MM.1S (cell line): ENCODE measurements around the gene LRRC45.

Source experiments
- DNase-seq: peaks from one replicate; pipeline ENCODE4 v3.0.0-alpha.2; 2015
- H2AFZ ChIP-seq: fragments of 300-600 bp; sonication (generic); 2 replicates; pipeline ENCODE4 v1.6.0; 2016; ENCODE audit warnings: antibody characterized with exemption, low read length
- H3F3A ChIP-seq: fragments of 300-600 bp; sonication (generic); 2 replicates; pipeline ENCODE4 v1.6.1; 2016; ENCODE audit warnings: mild to moderate bottlenecking, antibody characterized with exemption, low read length, moderate library complexity, mixed read lengths; ENCODE audit not compliant: insufficient read depth
- H3K27ac ChIP-seq: fragments of 300-600 bp; sonication (generic); 2 replicates; pipeline ENCODE4 v1.5.1; 2016; ENCODE audit warnings: mild to moderate bottlenecking, low read length
- H3K27me3 ChIP-seq: fragments of 300-600 bp; sonication (generic); replicated peaks from 2 replicates; pipeline ENCODE4 v1.6.0; 2016; ENCODE audit warnings: low read length; ENCODE audit not compliant: insufficient read depth
- H3K36me3 ChIP-seq: fragments of 300-600 bp; sonication (generic); replicated peaks from 2 replicates; pipeline ENCODE4 v1.6.1; 2016; ENCODE audit warnings: mild to moderate bottlenecking, low read length, mixed read lengths; ENCODE audit not compliant: insufficient read depth
- H3K4me1 ChIP-seq: fragments of 300-600 bp; sonication (generic); 2 replicates; pipeline ENCODE4 v1.6.1; 2016; ENCODE audit warnings: low read length, mixed read lengths
- H3K4me2 ChIP-seq: fragments of 300-600 bp; sonication (generic); 2 replicates; pipeline ENCODE4 v1.6.0; 2016; ENCODE audit warnings: low read depth, low read length
- H3K4me3 ChIP-seq: fragments of 300-600 bp; sonication (generic); 2 replicates; pipeline ENCODE4 v1.5.1; 2016; ENCODE audit warnings: low read length, mixed read lengths
- H3K79me2 ChIP-seq: fragments of 300-600 bp; sonication (generic); 2 replicates; pipeline ENCODE4 v1.6.1; 2016; ENCODE audit warnings: mixed run types, low read length, mixed read lengths
- H3K9ac ChIP-seq: fragments of 300-600 bp; sonication (generic); 2 replicates; pipeline ENCODE4 v1.6.1; 2016; ENCODE audit warnings: low read length, mixed read lengths
- H3K9me2 ChIP-seq: fragments of 300-600 bp; sonication (generic); replicated peaks from 2 replicates; pipeline ENCODE4 v1.6.1; 2016; ENCODE audit warnings: mild to moderate bottlenecking, low read length, mixed read lengths; ENCODE audit not compliant: insufficient read depth
- H3K9me3 ChIP-seq: fragments of 300-600 bp; sonication (generic); replicated peaks from 2 replicates; pipeline ENCODE4 v1.6.1; 2016; ENCODE audit warnings: mild to moderate bottlenecking, low read length, mixed read lengths; ENCODE audit not compliant: insufficient read depth
- H4K20me1 ChIP-seq: fragments of 300-600 bp; sonication (generic); 2 replicates; pipeline ENCODE4 v1.6.1; 2016; ENCODE audit warnings: mild to moderate bottlenecking, low read length, moderate library complexity, mixed read lengths; ENCODE audit not compliant: insufficient read depth
- EZH2 ChIP-seq: fragments of 300-600 bp; sonication (generic); optimal IDR thresholded peaks from 2 replicates; pipeline ENCODE3; 2017; ENCODE audit warnings: low read depth, mild to moderate bottlenecking, antibody characterized with exemption, low read length, mixed read lengths
- EZH2phosphoT487 ChIP-seq: fragments of 300-600 bp; sonication (generic); IDR thresholded peaks from 2 replicates; pipeline ENCODE4 v1.6.1; 2018; ENCODE audit warnings: antibody characterized with exemption, low read length
- TF ChIP-seq, protein P1 (sequence below): fragments of 300-600 bp; sonication (generic); IDR thresholded peaks from 2 replicates; pipeline ENCODE4 v1.5.1; 2016; ENCODE audit warnings: antibody characterized with exemption, low read length, mixed read lengths

Gene LRRC45

DNA sequence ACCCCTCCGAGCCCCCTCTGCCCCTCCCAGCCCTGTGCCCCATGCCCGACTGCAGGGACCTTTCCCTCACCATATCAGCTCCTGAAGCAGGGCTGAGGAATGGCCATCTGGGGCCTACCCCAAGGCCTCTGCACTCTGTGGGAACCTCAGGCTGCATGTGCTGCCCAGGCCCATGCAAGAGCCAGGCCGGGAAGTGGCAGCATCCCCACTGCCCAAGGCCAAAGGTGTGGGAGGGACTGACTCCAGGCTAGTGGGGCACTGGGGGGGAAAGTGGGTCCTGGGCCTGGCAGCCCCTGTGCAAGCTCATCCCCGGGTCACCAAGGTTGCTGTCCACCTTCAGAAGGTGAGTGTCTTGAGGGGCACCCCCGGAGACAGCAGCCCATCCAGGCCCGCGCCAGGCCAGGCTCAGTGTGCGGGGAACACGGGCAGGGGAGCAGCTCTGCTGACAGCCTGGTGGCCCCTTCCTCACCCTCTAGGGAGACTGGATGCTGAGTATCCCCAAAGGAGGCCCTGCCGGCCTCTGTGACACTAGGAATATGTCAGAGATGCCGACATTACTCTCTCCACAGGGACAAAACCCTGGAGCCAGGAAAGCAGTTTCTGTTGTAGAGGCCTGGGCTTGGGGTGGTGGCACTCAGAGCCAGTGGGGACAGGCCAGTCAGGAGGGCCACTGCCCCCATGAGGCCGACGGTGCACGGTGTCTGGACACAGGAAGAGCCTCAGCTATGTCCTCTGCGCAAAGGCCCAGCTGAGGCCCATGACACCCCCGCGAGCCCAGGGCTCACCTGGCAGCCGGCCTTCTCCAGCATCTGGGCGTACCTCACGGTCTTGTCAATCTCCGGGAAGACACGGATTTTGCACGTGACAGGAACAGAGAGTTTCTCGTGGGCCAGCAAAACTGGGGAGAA lies 39.2 kb downstream of the LRRC45 start:
- no peaks in the 10 kb centered on the region for H3K9me2 ChIP-seq
- no peak overlapping the region for H2AFZ ChIP-seq
- H3K79me2 ChIP-seq = peaks cover 30% of the 10 kb centered on the region
- no peaks in the 10 kb centered on the region for H3K9me3 ChIP-seq
- H3K4me1 ChIP-seq = peaks cover 12% of the 10 kb centered on the region
- no peak overlapping the region for H3K9ac ChIP-seq
- H3F3A ChIP-seq = peaks cover 15% of the 10 kb centered on the region
- no peak for DNase-seq
- H3K4me2 ChIP-seq = no peak overlapping the region
- H3K4me3 ChIP-seq = no peak overlapping the region
- H4K20me1 ChIP-seq = peaks cover 3% of the 10 kb centered on the region; the same call in 1 of the 2 replicates
- H3K27ac ChIP-seq = no peak overlapping the region
- TF ChIP-seq, protein P1, sequence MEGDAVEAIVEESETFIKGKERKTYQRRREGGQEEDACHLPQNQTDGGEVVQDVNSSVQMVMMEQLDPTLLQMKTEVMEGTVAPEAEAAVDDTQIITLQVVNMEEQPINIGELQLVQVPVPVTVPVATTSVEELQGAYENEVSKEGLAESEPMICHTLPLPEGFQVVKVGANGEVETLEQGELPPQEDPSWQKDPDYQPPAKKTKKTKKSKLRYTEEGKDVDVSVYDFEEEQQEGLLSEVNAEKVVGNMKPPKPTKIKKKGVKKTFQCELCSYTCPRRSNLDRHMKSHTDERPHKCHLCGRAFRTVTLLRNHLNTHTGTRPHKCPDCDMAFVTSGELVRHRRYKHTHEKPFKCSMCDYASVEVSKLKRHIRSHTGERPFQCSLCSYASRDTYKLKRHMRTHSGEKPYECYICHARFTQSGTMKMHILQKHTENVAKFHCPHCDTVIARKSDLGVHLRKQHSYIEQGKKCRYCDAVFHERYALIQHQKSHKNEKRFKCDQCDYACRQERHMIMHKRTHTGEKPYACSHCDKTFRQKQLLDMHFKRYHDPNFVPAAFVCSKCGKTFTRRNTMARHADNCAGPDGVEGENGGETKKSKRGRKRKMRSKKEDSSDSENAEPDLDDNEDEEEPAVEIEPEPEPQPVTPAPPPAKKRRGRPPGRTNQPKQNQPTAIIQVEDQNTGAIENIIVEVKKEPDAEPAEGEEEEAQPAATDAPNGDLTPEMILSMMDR = no peak
- TF ChIP-seq EZH2 (no peak), EZH2phosphoT487 (no peak)
- no peaks in the 10 kb centered on the region for H3K27me3 ChIP-seq
- 0 out of 2 replicates have a peak, but pooled peaks cover 4% of the 10 kb centered on the region for H3K36me3 ChIP-seq

DNA sequence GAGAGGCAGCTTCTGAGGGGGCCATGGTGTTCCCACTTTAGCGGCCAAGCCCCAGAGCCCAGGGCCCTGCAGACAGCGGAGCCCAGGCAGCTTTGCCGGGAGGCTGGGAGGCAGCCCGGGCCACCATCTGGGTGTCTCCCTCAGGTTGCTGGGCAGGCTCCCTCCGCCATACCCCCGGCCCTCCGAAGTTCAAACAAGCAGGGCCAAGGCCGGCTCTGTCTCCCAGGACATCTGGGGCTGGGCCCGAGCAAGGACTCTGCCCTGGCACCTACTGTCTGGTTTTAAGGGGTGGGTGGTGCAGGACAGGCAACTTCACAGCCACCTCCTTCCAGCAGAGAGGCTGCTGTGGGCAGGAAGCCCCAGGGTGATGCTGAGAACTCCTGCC lies 39.9 kb downstream of the LRRC45 start:
- Histone ChIP-seq H3K4me2 (no peak overlapping the region), H3K4me1 (peaks cover 12% of the 10 kb centered on the region), H3K9ac (no peak overlapping the region), H4K20me1 (peaks cover 3% of the 10 kb centered on the region; the same call in 1 of the 2 replicates), H3K9me2 (no peaks in the 10 kb centered on the region), H3K27ac (no peak overlapping the region), H3K36me3 (0 out of 2 replicates have a peak, but pooled peaks cover 4% of the 10 kb centered on the region), H2AFZ (no peak overlapping the region), H3K27me3 (no peaks in the 10 kb centered on the region), H3K4me3 (no peak overlapping the region), H3K79me2 (peaks cover 30% of the 10 kb centered on the region), H3K9me3 (no peaks in the 10 kb centered on the region), H3F3A (peaks cover 15% of the 10 kb centered on the region)
- DNase-seq = no peak
- TF ChIP-seq EZH2phosphoT487 = no peak
- TF ChIP-seq, protein P1 = no peak
- no peak for TF ChIP-seq EZH2

DNA sequence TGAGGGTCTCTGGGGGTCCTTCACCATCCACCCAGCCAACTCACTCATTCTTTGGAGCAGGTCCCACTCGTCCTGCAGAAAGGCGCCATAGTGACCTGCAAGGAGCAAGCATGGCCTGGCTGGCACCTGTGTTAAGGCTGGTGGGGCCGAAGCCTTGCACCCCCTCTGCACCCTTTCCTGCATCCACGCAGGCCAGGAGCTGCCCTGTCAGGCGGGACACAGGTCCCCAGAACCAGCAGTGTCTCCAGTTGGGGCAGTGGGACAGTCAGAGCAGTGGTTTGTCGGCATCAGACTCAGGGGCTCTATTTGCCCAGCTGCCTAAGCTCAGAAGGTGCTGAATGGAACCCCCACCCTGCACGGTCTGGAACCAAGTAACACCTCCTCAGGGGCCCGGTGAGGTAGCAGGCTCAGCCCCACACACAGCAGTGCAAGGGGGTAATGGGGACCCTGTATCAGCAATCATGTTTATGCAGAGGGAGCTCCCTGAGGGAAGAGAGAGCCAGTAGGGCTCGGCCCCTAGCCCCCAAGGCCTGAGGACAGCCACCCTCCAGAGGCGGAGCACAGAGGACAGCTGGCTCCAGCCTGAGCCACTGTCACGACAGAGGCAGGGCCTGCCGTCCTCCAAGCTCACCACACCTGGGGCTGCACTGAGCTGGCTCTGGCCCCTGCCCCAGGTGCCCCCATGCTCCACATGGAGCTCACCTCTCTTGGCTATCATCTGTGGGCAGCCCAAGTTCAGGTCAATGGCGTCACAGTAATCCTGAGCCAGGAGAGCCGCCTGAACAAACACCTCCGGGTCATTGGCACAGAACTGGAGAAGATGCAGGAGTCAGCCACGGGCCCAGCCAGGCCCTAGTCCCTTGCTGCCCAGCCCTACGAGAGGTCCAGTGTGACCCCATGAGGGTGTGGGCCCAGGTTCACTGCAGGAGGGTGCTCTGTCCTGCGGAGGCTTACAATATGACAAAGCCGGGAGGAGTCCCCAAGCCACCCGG lies 40.6 kb downstream of the LRRC45 start:
- Histone ChIP-seq H3K36me3 (0 out of 2 replicates have a peak, but pooled peaks cover 4% of the 10 kb centered on the region), H4K20me1 (peaks cover 3% of the 10 kb centered on the region; the same call in 1 of the 2 replicates), H3K9me3 (no peaks in the 10 kb centered on the region), H3K79me2 (peaks cover 30% of the 10 kb centered on the region), H3K9ac (peak overlapping the region; percentile 93; the same call in 1 of the 2 replicates), H2AFZ (no peak overlapping the region), H3K27ac (peak overlapping the region; percentile 70; the same call in 1 of the 2 replicates), H3K27me3 (no peaks in the 10 kb centered on the region), H3K4me1 (peaks cover 12% of the 10 kb centered on the region), H3K4me3 (peak overlapping the region; percentile 96; the same call in 1 of the 2 replicates), H3K4me2 (peak overlapping the region; percentile 99), H3K9me2 (no peaks in the 10 kb centered on the region), H3F3A (peaks cover 15% of the 10 kb centered on the region)
- TF ChIP-seq EZH2 (no peak), EZH2phosphoT487 (no peak)
- TF ChIP-seq, protein P1 = no peak
- DNase-seq = no peak
